ENCODE measurements around the gene CISD2.
"Not testable (repeated sequence)": the region's sequence is repeated elsewhere in the genome, so short reads cannot be mapped to it uniquely, and the experiment has no call there.

Gene CISD2

GRCh38 chr4:102878901-102879300, 10.1 kb downstream of the CISD2 start:
- H2AFZ ChIP-seq (ENCODE audit: low read depth, low read length), result no peak overlapping the region
- no peak overlapping the region for H3K27ac ChIP-seq (ENCODE audit: low read length)
- no peaks in the 10 kb centered on the region for H3K4me1 ChIP-seq (ENCODE audit: insufficient read depth, low read length)
- TF ChIP-seq, protein P1, sequence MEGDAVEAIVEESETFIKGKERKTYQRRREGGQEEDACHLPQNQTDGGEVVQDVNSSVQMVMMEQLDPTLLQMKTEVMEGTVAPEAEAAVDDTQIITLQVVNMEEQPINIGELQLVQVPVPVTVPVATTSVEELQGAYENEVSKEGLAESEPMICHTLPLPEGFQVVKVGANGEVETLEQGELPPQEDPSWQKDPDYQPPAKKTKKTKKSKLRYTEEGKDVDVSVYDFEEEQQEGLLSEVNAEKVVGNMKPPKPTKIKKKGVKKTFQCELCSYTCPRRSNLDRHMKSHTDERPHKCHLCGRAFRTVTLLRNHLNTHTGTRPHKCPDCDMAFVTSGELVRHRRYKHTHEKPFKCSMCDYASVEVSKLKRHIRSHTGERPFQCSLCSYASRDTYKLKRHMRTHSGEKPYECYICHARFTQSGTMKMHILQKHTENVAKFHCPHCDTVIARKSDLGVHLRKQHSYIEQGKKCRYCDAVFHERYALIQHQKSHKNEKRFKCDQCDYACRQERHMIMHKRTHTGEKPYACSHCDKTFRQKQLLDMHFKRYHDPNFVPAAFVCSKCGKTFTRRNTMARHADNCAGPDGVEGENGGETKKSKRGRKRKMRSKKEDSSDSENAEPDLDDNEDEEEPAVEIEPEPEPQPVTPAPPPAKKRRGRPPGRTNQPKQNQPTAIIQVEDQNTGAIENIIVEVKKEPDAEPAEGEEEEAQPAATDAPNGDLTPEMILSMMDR (IDR thresholded peaks at IDR 0.05; ENCODE audit: borderline replicate concordance, extremely low read depth, low read length, poor library complexity, severe bottlenecking), result no peak
- no peak for TF ChIP-seq EZH2 (IDR thresholded peaks at IDR 0.05; ENCODE audit: borderline replicate concordance, low read depth, low read length, severe bottlenecking)
- ATAC-seq (ENCODE audit: insufficient read depth, low read depth), result no peak
- H4K20me1 ChIP-seq (ENCODE audit: insufficient read depth, low read length), result no peaks in the 10 kb centered on the region
- no peak for DNase-seq
- H3K4me3 ChIP-seq (ENCODE audit: low read depth in 1 of 2, low read length in 2 of 2), result no peak overlapping the region
- H3K36me3 ChIP-seq (ENCODE audit: insufficient read depth, low read length), result peaks cover 42% of the 10 kb centered on the region
- H3K27me3 ChIP-seq (ENCODE audit: insufficient read depth, low read length, poor library complexity), result no peaks in the 10 kb centered on the region
- peaks cover 80% of the 10 kb centered on the region for H3K79me2 ChIP-seq (ENCODE audit: insufficient read depth, low read length)
- no peak overlapping the region for H3K9ac ChIP-seq (ENCODE audit: low read depth, low read length)
- peaks cover 21% of the 10 kb centered on the region for H3K9me3 ChIP-seq (ENCODE audit: insufficient read depth, low read length, severe bottlenecking)
- H3K4me2 ChIP-seq (ENCODE audit: insufficient read depth, low read length), result no peak overlapping the region

GRCh38 chr4:102881343-102881742, 12.6 kb downstream of the CISD2 start:
- Histone ChIP-seq H2AFZ (ENCODE audit: low read depth, low read length) (no peak overlapping the region), H3K9me3 (ENCODE audit: insufficient read depth, low read length, severe bottlenecking) (peaks cover 13% of the 10 kb centered on the region), H3K4me1 (ENCODE audit: insufficient read depth, low read length) (no peaks in the 10 kb centered on the region), H3K4me2 (ENCODE audit: insufficient read depth, low read length) (no peak overlapping the region), H4K20me1 (ENCODE audit: insufficient read depth, low read length) (no peaks in the 10 kb centered on the region), H3K4me3 (ENCODE audit: low read depth in 1 of 2, low read length in 2 of 2) (no peak overlapping the region), H3K79me2 (ENCODE audit: insufficient read depth, low read length) (peaks cover 70% of the 10 kb centered on the region), H3K36me3 (ENCODE audit: insufficient read depth, low read length) (peaks cover 26% of the 10 kb centered on the region), H3K27ac (ENCODE audit: low read length) (no peak overlapping the region), H3K9ac (ENCODE audit: low read depth, low read length) (no peak overlapping the region), H3K27me3 (ENCODE audit: insufficient read depth, low read length, poor library complexity) (no peaks in the 10 kb centered on the region)
- DNase-seq (no peak), ATAC-seq (ENCODE audit: insufficient read depth, low read depth) (no peak)
- no peak for TF ChIP-seq EZH2 (IDR thresholded peaks at IDR 0.05; ENCODE audit: borderline replicate concordance, low read depth, low read length, severe bottlenecking)
- TF ChIP-seq, protein P1 (IDR thresholded peaks at IDR 0.05; ENCODE audit: borderline replicate concordance, extremely low read depth, low read length, poor library complexity, severe bottlenecking), result no peak

- H3K9ac ChIP-seq (ENCODE audit: low read depth, low read length), result no peak overlapping the region
- no peaks in the 10 kb centered on the region for H3K4me1 ChIP-seq (ENCODE audit: insufficient read depth, low read length)
- H3K9me3 ChIP-seq (ENCODE audit: insufficient read depth, low read length, severe bottlenecking), result no peaks in the 10 kb centered on the region
- H3K4me3 ChIP-seq (ENCODE audit: low read depth in 1 of 2, low read length in 2 of 2), result no peak overlapping the region
- TF ChIP-seq, protein P1 (IDR thresholded peaks at IDR 0.05; ENCODE audit: borderline replicate concordance, extremely low read depth, low read length, poor library complexity, severe bottlenecking), result no peak
- TF ChIP-seq EZH2 (IDR thresholded peaks at IDR 0.05; ENCODE audit: borderline replicate concordance, low read depth, low read length, severe bottlenecking), result no peak
- no peaks in the 10 kb centered on the region for H3K27me3 ChIP-seq (ENCODE audit: insufficient read depth, low read length, poor library complexity)
- no peak overlapping the region for H3K4me2 ChIP-seq (ENCODE audit: insufficient read depth, low read length)
- no peaks in the 10 kb centered on the region for H4K20me1 ChIP-seq (ENCODE audit: insufficient read depth, low read length)
- no peak overlapping the region for H3K27ac ChIP-seq (ENCODE audit: low read length)
- peaks cover 56% of the 10 kb centered on the region for H3K79me2 ChIP-seq (ENCODE audit: insufficient read depth, low read length)
- no peak for DNase-seq
- no peak for ATAC-seq (ENCODE audit: insufficient read depth, low read depth)
- H2AFZ ChIP-seq (ENCODE audit: low read depth, low read length), result no peak overlapping the region
- peaks cover 9% of the 10 kb centered on the region; the same call in 1 of the 2 replicates for H3K36me3 ChIP-seq (ENCODE audit: insufficient read depth, low read length)
Observed at GRCh38 chr4:102883278-102883677, 14.5 kb downstream of the CISD2 start.

GRCh38 chr4:102888570-102888969, 19.8 kb downstream of the CISD2 start:
- peaks cover 18% of the 10 kb centered on the region for H3K79me2 ChIP-seq (ENCODE audit: insufficient read depth, low read length)
- not testable (repeated sequence) for H4K20me1 ChIP-seq (ENCODE audit: insufficient read depth, low read length); H3K27ac ChIP-seq (ENCODE audit: low read length); H3K4me2 ChIP-seq (ENCODE audit: insufficient read depth, low read length); H2AFZ ChIP-seq (ENCODE audit: low read depth, low read length); H3K4me3 ChIP-seq (ENCODE audit: low read depth in 1 of 2, low read length in 2 of 2); H3K9ac ChIP-seq (ENCODE audit: low read depth, low read length); H3K4me1 ChIP-seq (ENCODE audit: insufficient read depth, low read length); DNase-seq; H3K9me3 ChIP-seq (ENCODE audit: insufficient read depth, low read length, severe bottlenecking); ATAC-seq (ENCODE audit: insufficient read depth, low read depth); H3K36me3 ChIP-seq (ENCODE audit: insufficient read depth, low read length); H3K27me3 ChIP-seq (ENCODE audit: insufficient read depth, low read length, poor library complexity)

- H3K4me2 ChIP-seq (ENCODE audit: insufficient read depth, low read length); ATAC-seq (ENCODE audit: insufficient read depth, low read depth); H3K9me3 ChIP-seq (ENCODE audit: insufficient read depth, low read length, severe bottlenecking); H3K27ac ChIP-seq (ENCODE audit: low read length); H3K79me2 ChIP-seq (ENCODE audit: insufficient read depth, low read length); H2AFZ ChIP-seq (ENCODE audit: low read depth, low read length); H4K20me1 ChIP-seq (ENCODE audit: insufficient read depth, low read length); H3K36me3 ChIP-seq (ENCODE audit: insufficient read depth, low read length); H3K27me3 ChIP-seq (ENCODE audit: insufficient read depth, low read length, poor library complexity); H3K4me3 ChIP-seq (ENCODE audit: low read depth in 1 of 2, low read length in 2 of 2); DNase-seq; H3K9ac ChIP-seq (ENCODE audit: low read depth, low read length); H3K4me1 ChIP-seq (ENCODE audit: insufficient read depth, low read length): not testable (repeated sequence)
Observed at GRCh38 chr4:102889866-102890265, 21.1 kb downstream of the CISD2 start.

GRCh38 chr4:102896547-102896946, 27.8 kb downstream of the CISD2 start:
- not testable (repeated sequence) for H3K79me2 ChIP-seq (ENCODE audit: insufficient read depth, low read length); H3K4me1 ChIP-seq (ENCODE audit: insufficient read depth, low read length); H4K20me1 ChIP-seq (ENCODE audit: insufficient read depth, low read length); H3K27me3 ChIP-seq (ENCODE audit: insufficient read depth, low read length, poor library complexity); H3K4me3 ChIP-seq (ENCODE audit: low read depth in 1 of 2, low read length in 2 of 2); H3K9me3 ChIP-seq (ENCODE audit: insufficient read depth, low read length, severe bottlenecking); H3K9ac ChIP-seq (ENCODE audit: low read depth, low read length); H3K4me2 ChIP-seq (ENCODE audit: insufficient read depth, low read length); H3K27ac ChIP-seq (ENCODE audit: low read length); ATAC-seq (ENCODE audit: insufficient read depth, low read depth); H2AFZ ChIP-seq (ENCODE audit: low read depth, low read length); H3K36me3 ChIP-seq (ENCODE audit: insufficient read depth, low read length); DNase-seq
